ENCODE data around the gene MRPS10. TPM values are rescaled to one million over a fixed set of nuclear protein-coding genes. Genes with fewer than 3 reads are reported as not detected.
"Not testable (repeated sequence)": the region's sequence is repeated elsewhere in the genome, so short reads cannot be mapped to it uniquely, and the experiment has no call there.

MRPS10 gene
- total RNA-seq, 1 experiment from 2014 or later = 61.9 TPM

DNA sequence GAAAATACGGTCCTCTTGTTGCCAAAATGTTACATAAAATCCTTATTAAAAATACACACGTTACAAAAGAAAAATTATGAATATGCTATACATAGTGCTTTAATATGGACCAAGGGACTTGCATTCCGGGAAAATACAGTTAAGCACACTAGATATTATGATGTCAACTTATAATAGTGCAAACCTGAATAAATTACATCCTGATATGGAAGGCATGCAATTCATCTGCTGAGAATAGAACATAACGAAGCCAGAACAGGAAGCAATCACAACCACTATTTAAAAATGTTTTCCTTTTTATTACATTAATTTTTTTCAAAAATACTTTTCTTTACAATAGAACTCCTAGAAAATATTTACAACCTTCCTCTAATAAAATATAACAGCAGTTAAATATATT lies 7.8 kb upstream of the MRPS10 start:
- H3K27me3 ChIP-seq = no peaks in the 10 kb centered on the region
- no peak overlapping the region for H3K4me3 ChIP-seq
- H3K36me3 ChIP-seq = no peaks in the 10 kb centered on the region; the same call in none of the 2 replicates
- no peak for DNase-seq
- no peaks in the 10 kb centered on the region for H3K9me3 ChIP-seq

DNA sequence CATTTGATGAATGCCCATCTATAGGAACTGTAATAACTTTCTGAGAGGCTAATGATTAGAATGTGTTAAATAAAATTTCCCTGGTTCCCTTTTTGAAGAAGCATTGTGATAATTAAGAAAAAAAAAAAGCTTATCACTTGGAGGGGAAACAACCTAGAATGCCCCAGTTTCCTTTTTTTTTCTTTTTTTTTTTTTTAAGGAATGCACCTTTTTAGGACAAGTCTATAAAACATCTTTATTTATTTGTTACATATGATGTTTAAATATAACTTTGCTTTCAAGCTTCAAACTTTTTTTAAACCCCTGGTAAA lies 7.3 kb upstream of the MRPS10 start:
- DNase-seq = no peak
- no peaks in the 10 kb centered on the region for H3K27me3 ChIP-seq
- no peak overlapping the region for H3K4me3 ChIP-seq
- no peaks in the 10 kb centered on the region; the same call in none of the 2 replicates for H3K36me3 ChIP-seq
- no peaks in the 10 kb centered on the region for H3K9me3 ChIP-seq

DNA sequence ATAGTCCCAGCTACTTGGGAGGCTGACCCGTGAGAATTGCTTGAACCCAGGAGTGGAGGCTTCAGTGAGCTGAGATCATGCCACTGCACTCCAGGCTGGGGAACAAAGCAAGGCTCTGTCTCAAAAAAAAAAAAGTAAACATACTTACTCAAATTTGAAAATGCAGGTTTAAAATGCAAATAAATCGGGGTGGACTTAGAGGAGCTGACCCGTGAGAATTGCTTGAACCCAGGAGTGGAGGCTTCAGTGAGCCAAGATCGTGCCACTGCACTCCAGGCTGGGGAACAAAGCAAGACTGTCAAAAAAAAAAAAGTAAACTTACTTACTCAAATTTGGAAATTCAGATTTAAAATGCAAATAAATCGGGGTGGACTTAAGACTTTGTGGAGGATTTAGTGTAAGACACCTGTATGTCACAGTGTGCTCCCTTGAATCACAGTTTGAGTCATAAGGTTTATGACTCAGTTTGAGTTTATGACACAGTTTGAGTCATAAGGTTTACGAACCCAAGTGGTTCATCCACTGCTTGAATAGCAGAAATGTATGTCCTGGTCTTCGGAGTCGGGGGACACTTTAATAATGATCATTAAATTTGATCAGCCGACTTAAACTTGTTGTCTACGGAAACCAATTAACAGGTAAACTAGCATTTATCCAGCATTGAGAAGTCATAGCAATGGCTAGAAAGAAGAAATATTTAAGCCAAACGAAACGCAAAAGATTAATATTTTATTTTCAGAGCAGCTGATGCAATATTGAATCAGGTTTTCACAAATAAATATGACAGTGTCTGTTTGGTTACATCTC lies 6.8 kb upstream of the MRPS10 start:
- Histone ChIP-seq H3K36me3 (no peaks in the 10 kb centered on the region; the same call in none of the 2 replicates), H3K4me3 (no peak overlapping the region), H3K9me3 (no peaks in the 10 kb centered on the region), H3K27me3 (no peaks in the 10 kb centered on the region)
- no peak for DNase-seq

DNA sequence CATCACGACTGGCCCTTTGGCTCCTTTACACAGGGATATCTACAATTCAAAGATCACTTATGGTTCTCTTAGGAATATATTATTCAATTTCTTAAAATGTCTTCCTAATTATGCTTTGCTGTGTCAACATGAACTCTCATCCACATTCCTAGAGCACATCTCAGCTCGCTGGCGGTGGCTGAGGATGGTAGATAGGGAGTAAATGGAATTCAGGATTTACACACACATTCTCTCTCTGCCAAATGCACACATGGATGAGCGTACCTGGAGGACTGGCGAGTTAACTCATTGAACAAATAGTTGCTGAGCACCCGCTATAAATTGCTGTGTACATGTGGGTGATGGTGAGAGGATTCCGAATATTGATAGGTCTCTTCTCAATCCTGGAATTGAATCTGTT lies 4.8 kb upstream of the MRPS10 start:
- Histone ChIP-seq H3K36me3 (no peaks in the 10 kb centered on the region; the same call in 1 of the 2 replicates), H3K27me3 (no peaks in the 10 kb centered on the region), H3K9me3 (no peaks in the 10 kb centered on the region), H3K4me3 (no peak overlapping the region)
- DNase-seq = no peak

DNA sequence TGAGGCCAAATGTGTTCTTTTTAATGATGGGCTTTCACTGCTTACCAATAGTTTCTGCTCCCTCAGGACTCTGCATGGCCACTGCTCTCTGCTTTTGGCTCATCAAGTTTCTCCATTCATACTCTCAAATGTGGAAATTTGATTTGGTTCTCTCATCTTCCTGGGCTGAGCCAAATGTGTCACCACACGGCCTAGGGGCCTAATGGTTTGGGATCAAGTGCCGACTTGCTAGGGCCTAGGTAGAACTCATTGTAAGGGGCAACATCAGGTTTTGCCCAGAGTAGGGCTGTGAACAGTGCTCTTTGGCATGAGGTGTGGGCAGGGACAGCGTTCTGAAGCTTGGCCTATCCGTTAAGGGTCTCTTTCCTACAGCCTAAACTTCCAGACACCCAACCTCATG lies 3.9 kb upstream of the MRPS10 start:
- Histone ChIP-seq H3K27me3 (no peaks in the 10 kb centered on the region), H3K36me3 (no peaks in the 10 kb centered on the region), H3K4me3 (no peak overlapping the region), H3K9me3 (no peaks in the 10 kb centered on the region)
- no peak for DNase-seq

GRCh38 chr6:42220807-42221206 lies 3.1 kb upstream of the MRPS10 start:
- H3K27me3 ChIP-seq = no peaks in the 10 kb centered on the region
- no peak for DNase-seq

GRCh38 chr6:42217157-42217518 lies 523 bp downstream of the MRPS10 start:
- H3K4me3 ChIP-seq = peak overlapping the region; percentile 74
- no peaks in the 10 kb centered on the region for H3K9me3 ChIP-seq
- H3K36me3 ChIP-seq = peaks cover 15% of the 10 kb centered on the region
- no peaks in the 10 kb centered on the region for H3K27me3 ChIP-seq
- no peak for DNase-seq

More at GRCh38 chr6:42220807-42221206, 3.1 kb upstream of the MRPS10 start:
- no peak overlapping the region for H3K4me3 ChIP-seq
- no peaks in the 10 kb centered on the region for H3K36me3 ChIP-seq
- H3K9me3 ChIP-seq = no peaks in the 10 kb centered on the region

GRCh38 chr6:42216495-42216894 lies 1.2 kb downstream of the MRPS10 start:
- not testable (repeated sequence) for DNase-seq, H3K9me3 ChIP-seq, H3K27me3 ChIP-seq
- peak overlapping the region; percentile 74 for H3K4me3 ChIP-seq
- H3K36me3 ChIP-seq = peaks cover 21% of the 10 kb centered on the region

DNA sequence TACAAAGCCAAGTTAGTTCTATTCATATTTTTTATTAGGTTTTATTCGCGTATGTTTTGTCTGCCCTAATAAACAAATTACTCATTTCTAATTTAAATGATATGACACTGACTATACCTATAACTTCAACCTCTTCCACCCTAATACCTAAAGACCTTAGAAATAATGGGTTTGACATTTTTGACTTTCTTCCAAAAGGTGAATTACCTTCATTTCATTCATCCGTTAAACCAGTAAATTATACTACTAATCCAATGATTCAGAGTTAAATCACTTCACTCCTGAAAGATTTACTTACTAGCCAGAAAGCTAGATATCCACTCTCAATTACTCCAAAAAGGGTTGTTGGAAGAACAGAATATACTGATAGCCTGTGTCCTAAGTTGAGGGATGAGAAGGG lies 5.2 kb downstream of the MRPS10 start:
- H3K36me3 ChIP-seq = peaks cover 47% of the 10 kb centered on the region
- H3K4me3 ChIP-seq = no peak overlapping the region
- no peaks in the 10 kb centered on the region for H3K27me3 ChIP-seq
- no peaks in the 10 kb centered on the region for H3K9me3 ChIP-seq
- DNase-seq = no peak

DNA sequence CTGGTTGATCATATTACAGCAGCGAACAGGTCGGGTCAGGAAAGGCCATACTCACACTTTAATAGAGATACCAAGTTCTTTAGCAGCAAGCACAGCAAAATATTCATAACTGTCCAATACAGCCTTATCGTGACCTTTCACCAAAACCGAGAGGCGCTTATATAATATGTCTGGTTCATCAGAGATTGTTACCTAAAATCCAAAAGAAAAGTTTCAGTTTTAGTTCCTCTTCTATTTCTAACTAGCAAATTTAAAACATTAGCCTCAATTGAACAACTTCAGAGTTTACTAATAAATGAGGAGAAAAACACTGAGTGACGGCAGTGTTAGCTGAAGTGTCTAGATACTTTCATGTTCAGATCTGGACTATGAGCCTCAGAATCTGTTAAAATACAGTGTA lies 5.9 kb downstream of the MRPS10 start:
- Histone ChIP-seq H3K4me3 (no peak overlapping the region), H3K36me3 (peaks cover 47% of the 10 kb centered on the region), H3K27me3 (no peaks in the 10 kb centered on the region), H3K9me3 (no peaks in the 10 kb centered on the region)
- no peak for DNase-seq

DNA sequence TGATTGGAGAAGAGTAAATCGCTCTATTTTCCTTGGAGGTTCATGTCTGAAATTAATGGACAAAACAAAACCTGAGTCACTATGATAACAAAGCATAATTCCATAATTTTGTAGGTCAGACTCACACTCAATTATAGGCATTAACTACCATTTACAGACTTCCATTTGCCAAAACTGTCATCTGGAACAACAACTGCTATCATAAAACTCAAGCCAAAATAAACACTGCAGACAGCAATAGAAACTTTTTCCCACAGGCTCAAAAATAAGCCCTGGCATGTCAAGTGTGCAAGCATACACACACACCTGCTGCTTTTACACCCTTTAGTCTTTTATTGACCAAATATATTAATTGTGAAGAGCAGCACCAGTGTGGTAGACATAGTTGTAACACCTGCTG lies 7.1 kb downstream of the MRPS10 start:
- H3K27me3 ChIP-seq = no peaks in the 10 kb centered on the region
- peaks cover 55% of the 10 kb centered on the region for H3K36me3 ChIP-seq
- H3K4me3 ChIP-seq = no peak overlapping the region
- no peak for DNase-seq
- H3K9me3 ChIP-seq = no peaks in the 10 kb centered on the region

DNA sequence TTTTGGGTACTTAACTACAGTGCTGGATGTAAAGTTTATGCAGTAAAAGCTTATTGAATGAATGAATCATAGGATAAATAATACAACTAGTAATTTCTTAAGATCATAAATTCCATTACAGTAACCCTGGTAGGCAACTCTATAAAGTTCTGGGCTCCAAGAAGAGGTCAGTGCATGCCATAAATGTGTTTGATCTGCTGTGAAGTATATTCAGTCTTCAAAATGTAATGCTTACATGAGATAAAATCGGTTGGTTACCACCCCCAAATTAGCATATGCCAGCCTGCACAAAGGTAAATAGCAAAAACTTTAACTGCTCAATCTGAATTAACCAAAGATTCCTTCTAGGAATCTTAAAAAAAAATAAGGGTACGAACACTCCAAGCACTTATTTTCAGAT lies 10.1 kb downstream of the MRPS10 start:
- H3K4me3 ChIP-seq, DNase-seq, H3K27me3 ChIP-seq, H3K9me3 ChIP-seq: not testable (repeated sequence)
- peaks cover 43% of the 10 kb centered on the region for H3K36me3 ChIP-seq

GRCh38 chr6:42204768-42205282 lies 12.8 kb downstream of the MRPS10 start:
- Histone ChIP-seq H3K27me3 (no peaks in the 10 kb centered on the region), H3K36me3 (peaks cover 28% of the 10 kb centered on the region), H3K9me3 (no peaks in the 10 kb centered on the region), H3K4me3 (no peak overlapping the region)
- DNase-seq = no peak

DNA sequence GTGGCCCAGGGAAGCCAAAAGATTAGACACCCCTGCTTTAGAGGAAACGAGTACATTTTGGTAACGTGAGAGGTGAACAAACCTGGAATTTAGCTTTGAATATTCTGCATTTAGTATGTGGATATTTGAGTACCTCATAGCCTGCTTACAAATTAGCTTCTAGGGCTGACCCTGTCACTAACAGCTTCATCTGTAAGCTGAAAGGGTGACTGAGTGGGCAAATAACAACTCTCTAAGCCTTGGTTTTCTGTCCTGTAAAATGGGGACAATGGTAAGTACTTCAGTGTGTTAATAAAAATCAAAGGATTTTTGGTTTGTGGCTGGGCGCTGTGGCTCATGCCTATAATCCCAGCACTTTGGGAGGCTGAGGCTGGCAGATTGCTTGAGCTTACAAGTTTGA lies 14.5 kb downstream of the MRPS10 start:
- H3K27me3 ChIP-seq = no peaks in the 10 kb centered on the region
- H3K36me3 ChIP-seq = peaks cover 13% of the 10 kb centered on the region
- DNase-seq = no peak
- no peak overlapping the region for H3K4me3 ChIP-seq
- no peaks in the 10 kb centered on the region for H3K9me3 ChIP-seq

DNA sequence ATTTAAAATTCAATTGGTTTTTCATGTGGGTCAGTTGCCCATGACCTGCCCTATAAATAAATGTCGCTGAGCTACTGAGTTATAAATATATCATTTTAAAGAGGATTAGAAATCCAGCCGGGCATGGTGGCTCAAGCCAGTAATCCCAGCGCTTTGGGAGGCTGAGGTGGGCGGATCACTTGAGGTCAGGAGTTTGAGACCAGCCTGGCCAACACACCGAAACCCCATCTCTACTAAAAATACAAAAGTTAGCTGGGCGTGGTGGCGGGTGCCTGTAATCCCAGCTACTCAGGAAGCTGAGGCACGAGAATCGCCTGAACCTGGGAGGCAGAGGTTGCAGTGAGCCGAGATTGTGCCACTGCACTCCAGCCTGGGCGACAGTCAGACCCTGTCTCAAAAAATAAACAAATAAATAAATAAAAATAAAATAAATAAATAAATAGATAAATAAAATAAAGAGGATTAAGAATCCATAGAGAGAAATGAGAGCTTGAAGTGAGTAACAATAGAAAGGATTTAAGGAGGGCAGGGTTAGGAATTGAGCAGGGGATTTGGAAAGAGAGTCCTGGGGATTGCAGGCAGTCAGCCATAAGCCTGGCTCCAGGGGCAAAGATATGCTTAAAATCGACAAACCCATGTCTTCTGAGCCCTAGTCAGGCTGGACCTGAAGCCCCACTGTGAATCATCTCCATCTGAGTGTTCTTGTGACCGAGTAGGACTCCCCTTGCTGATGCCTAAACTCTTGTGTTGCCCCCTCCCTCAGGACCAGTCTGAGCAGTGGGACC lies 15.3 kb downstream of the MRPS10 start:
- H3K9me3 ChIP-seq, H3K4me3 ChIP-seq, H3K27me3 ChIP-seq, H3K36me3 ChIP-seq: not testable (repeated sequence)
- peak; percentile 16 for DNase-seq

GRCh38 chr6:42201382-42201781 lies 16.3 kb downstream of the MRPS10 start:
- peak; percentile 19 for DNase-seq
- H3K9me3 ChIP-seq = no peaks in the 10 kb centered on the region

GRCh38 chr6:42200035-42200434 lies 17.6 kb downstream of the MRPS10 start:
- DNase-seq = peak; percentile 75
- no peaks in the 10 kb centered on the region for H3K9me3 ChIP-seq
- no peaks in the 10 kb centered on the region for H3K27me3 ChIP-seq
- no peaks in the 10 kb centered on the region; the same call in 1 of the 2 replicates for H3K36me3 ChIP-seq
- no peak overlapping the region for H3K4me3 ChIP-seq

More at GRCh38 chr6:42201382-42201781, 16.3 kb downstream of the MRPS10 start:
- peaks cover 6% of the 10 kb centered on the region for H3K36me3 ChIP-seq
- no peaks in the 10 kb centered on the region for H3K27me3 ChIP-seq
- no peak overlapping the region for H3K4me3 ChIP-seq
